Brain microvascular endothelial cell (primary cell): ENCODE results near the gene XIST.
"Not testable (repeated sequence)": the region's sequence is repeated elsewhere in the genome, so short reads cannot be mapped to it uniquely, and the experiment has no call there.

Experiments used
- DNase-seq: peaks from one replicate; pipeline ENCODE4 v3.0.0-alpha.2; 2020
- H3K27ac ChIP-seq: fragments of 250-450 bp; sonication (Bioruptor Pico); 2 replicates; pipeline ENCODE4 v1.5.1; 2020; ENCODE audit warnings: mild to moderate bottlenecking, moderate library complexity
- H3K27me3 ChIP-seq: fragments of 250-450 bp; sonication (Bioruptor Pico); replicated peaks from 2 replicates; pipeline ENCODE4 v1.5.1; 2020; ENCODE audit warnings: mild to moderate bottlenecking
- H3K36me3 ChIP-seq: fragments of 250-450 bp; sonication (Bioruptor Pico); replicated peaks from 2 replicates; pipeline ENCODE4 v1.5.1; 2020; ENCODE audit warnings: mild to moderate bottlenecking
- H3K4me3 ChIP-seq: 2 replicates; pipeline ENCODE4 v1.5.1; 2011; ENCODE audit warnings: low read depth, mild to moderate bottlenecking, control low read depth, low read length, moderate library complexity
- CTCF ChIP-seq: IDR thresholded peaks from 2 replicates; pipeline ENCODE4 v1.5.1; 2011; ENCODE audit warnings: low read depth, mild to moderate bottlenecking, moderate library complexity, low read length, control low read depth, inconsistent platforms; ENCODE audit errors: missing control alignments
- in situ Hi-C: cut with HindIII; loops from 2 replicates; pipeline ENCODE4 v1.10.0; 2017; ENCODE audit warnings: low sequenced_read_pairs, low pct_ligation_motif_present

XIST gene

GRCh38 chrX:73823473-73824004 lies 29.0 kb downstream of the XIST start:
- Histone ChIP-seq H3K27me3 (no peaks in the 10 kb centered on the region), H3K4me3 (no peak overlapping the region), H3K36me3 (peaks cover 19% of the 10 kb centered on the region), H3K27ac (no peak overlapping the region)
- in situ Hi-C loops: no loop called here
- DNase-seq: no peak
- TF ChIP-seq CTCF: no peak

GRCh38 chrX:73822775-73823174 lies 29.7 kb downstream of the XIST start:
- H3K27me3 ChIP-seq: no peaks in the 10 kb centered on the region
- in situ Hi-C loops: no loop called here
- TF ChIP-seq CTCF: no peak

GRCh38 chrX:73821921-73822559 lies 30.5 kb downstream of the XIST start:
- no peak for TF ChIP-seq CTCF
- Histone ChIP-seq H3K27ac (no peak overlapping the region), H3K36me3 (peaks cover 14% of the 10 kb centered on the region), H3K4me3 (no peak overlapping the region), H3K27me3 (no peaks in the 10 kb centered on the region)
- in situ Hi-C loops: no loop called here
- DNase-seq: no peak

More at GRCh38 chrX:73822775-73823174, 29.7 kb downstream of the XIST start:
- Histone ChIP-seq H3K4me3 (no peak overlapping the region), H3K36me3 (peaks cover 14% of the 10 kb centered on the region), H3K27ac (no peak overlapping the region)
- DNase-seq: no peak

- in situ Hi-C loops, H3K27ac ChIP-seq, H3K27me3 ChIP-seq, H3K4me3 ChIP-seq, DNase-seq, H3K36me3 ChIP-seq: not testable (repeated sequence)
Measured at GRCh38 chrX:73819864-73820558, 32.5 kb downstream of the XIST start.

- in situ Hi-C loops: no loop called here
- TF ChIP-seq CTCF: no peak
- Histone ChIP-seq H3K27ac (no peak overlapping the region), H3K36me3 (peaks cover 3% of the 10 kb centered on the region), H3K27me3 (no peaks in the 10 kb centered on the region), H3K4me3 (no peak overlapping the region)
- DNase-seq: no peak
Measured at GRCh38 chrX:73818200-73819116, 34.1 kb downstream of the XIST start.
